ENCODE results near the gene TBL1X.

DNA sequence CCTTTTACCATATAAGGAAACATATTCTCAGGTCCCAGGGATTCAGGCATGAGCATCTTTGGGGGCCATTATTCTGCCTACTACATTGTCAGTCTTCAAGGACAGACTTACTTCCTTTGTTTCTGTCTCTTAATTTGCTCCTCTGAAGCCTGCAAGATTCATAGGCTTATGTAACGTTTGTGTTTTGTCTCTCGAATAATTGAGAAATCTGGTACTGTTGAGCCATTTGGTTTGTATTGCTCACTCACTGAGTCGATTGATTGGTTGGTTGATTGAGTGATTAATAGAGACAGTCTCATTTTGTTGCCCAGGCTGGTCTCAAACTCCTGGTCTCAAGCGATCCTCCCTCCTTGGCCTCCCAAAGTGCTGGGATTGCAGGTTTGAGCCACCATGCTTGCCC lies 23.7 kb downstream of the TBL1X start:
- TF ChIP-seq EZH2 (IDR thresholded peaks at IDR 0.05; ENCODE audit: low read depth, low read length, severe bottlenecking) (no peak), RAD21 (IDR thresholded peaks at IDR 0.05 in 1 of 2, conservative IDR thresholded peaks at IDR 0.05 in 1 of 2; ENCODE audit: low read depth in 2 of 2, low read length in 2 of 2) (no peak), RFX5 (IDR thresholded peaks at IDR 0.05; ENCODE audit: borderline replicate concordance, low read depth, low read length) (no peak), NRF1 (IDR thresholded peaks at IDR 0.05; ENCODE audit: low read depth, low read length) (no peak)
- TF ChIP-seq, protein P1, sequence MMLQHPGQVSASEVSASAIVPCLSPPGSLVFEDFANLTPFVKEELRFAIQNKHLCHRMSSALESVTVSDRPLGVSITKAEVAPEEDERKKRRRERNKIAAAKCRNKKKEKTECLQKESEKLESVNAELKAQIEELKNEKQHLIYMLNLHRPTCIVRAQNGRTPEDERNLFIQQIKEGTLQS (IDR thresholded peaks at IDR 0.05; ENCODE audit: insufficient read depth, low read depth, low read length): no peak

Measured in H1 (cell line).